K562 (cell line): ENCODE results near the gene SLC7A4. TPM values are rescaled to one million over a fixed set of nuclear protein-coding genes. Genes with fewer than 3 reads are reported as not detected.

Experiments used
- KDM5B ChIP-seq: fragments of 200-600 bp; sonication (generic); IDR thresholded peaks from 2 replicates; pipeline ENCODE4 v1.6.1; 2012; ENCODE audit warnings: low read depth, mild to moderate bottlenecking, moderate library complexity, low read length, control low read depth, inconsistent platforms; ENCODE audit not compliant: insufficient replicate concordance
- NEUROD1 ChIP-seq: fragments of 150-350 bp; IDR thresholded peaks from 2 replicates; pipeline ENCODE4 v1.6.1; 2014; ENCODE audit warnings: borderline replicate concordance, low read length, low read depth; ENCODE audit not compliant: partially characterized antibody
- ZNF174 ChIP-seq: fragments of 250-450 bp; sonication (Bioruptor Pico); IDR thresholded peaks from 2 replicates; pipeline ENCODE4 v1.4.0; 2020; ENCODE audit warnings: mild to moderate bottlenecking
- polyA plus RNA-seq, 8 experiments: library from polyadenylated mRNA; depleted of rRNA in 4 of 8; stranded (reverse) in 5 of 8; unstranded in 3 of 8; fragments of >200 nt; fragmentation: Nextera tagmentation in 2 of 8; fragmentation: Illumina TruSeq in 1 of 8; extraction: Ambion mirVana in 2 of 8; extraction: Trizol in 1 of 8; gene quantifications; 2 replicates each; pipeline versions ENCODE4 v1.2.1 to v1.2.3, GENCODE V29; 2011 to 2014; ENCODE audit warnings: inconsistent platforms in 1 of 8, missing spikeins in 1 of 8
- total RNA-seq, 7 experiments: library from RNA; depleted of rRNA in 6 of 7; stranded (reverse); fragments of >200 nt in 6 of 7; fragmentation: Illumina TruSeq in 2 of 7; extraction: Trizol in 2 of 7; gene quantifications; 2 replicates each; pipeline versions ENCODE4 v1.2.1 to v1.2.3, GENCODE V29; 2011 to 2021; ENCODE audit warnings: low replicate concordance in 1 of 7
- TF ChIP-seq, protein P1 (sequence below): fragments of 450-650 bp; formaldehyde crosslinking; IDR thresholded peaks from 2 replicates; pipeline ENCODE4 v1.4.0; 2020; ENCODE audit warnings: mild to moderate bottlenecking, moderate library complexity
- TF ChIP-seq, protein P2 (sequence below), 2 experiments: fragments of 450-650 bp; formaldehyde crosslinking in 1 of 2; IDR thresholded peaks; 2 replicates each; pipeline versions ENCODE4 v1.4.0 to v1.6.1; 2014 to 2020; ENCODE audit warnings: mild to moderate bottlenecking in 2 of 2, borderline replicate concordance in 1 of 2, low read depth in 1 of 2
- TF ChIP-seq, protein P3 (sequence below): sonication (generic); formaldehyde crosslinking; IDR thresholded peaks from 2 replicates; pipeline ENCODE4 v1.8.1; 2023; ENCODE audit warnings: mild to moderate bottlenecking, missing genetic modification reagents
- TF ChIP-seq, protein P4 (sequence below), 2 experiments: IDR thresholded peaks; 2 replicates each; pipeline ENCODE4 v1.6.1; 2012; ENCODE audit warnings: improper control_type of control experiment in 2 of 2, low read depth in 2 of 2, low read length in 2 of 2, borderline replicate concordance in 1 of 2

The SLC7A4 gene
- total and polyA plus RNA-seq, 9 of the 15 experiments (the other 6 are each of a cell fraction or from before 2014, with no cell fraction given), result not detected

DNA sequence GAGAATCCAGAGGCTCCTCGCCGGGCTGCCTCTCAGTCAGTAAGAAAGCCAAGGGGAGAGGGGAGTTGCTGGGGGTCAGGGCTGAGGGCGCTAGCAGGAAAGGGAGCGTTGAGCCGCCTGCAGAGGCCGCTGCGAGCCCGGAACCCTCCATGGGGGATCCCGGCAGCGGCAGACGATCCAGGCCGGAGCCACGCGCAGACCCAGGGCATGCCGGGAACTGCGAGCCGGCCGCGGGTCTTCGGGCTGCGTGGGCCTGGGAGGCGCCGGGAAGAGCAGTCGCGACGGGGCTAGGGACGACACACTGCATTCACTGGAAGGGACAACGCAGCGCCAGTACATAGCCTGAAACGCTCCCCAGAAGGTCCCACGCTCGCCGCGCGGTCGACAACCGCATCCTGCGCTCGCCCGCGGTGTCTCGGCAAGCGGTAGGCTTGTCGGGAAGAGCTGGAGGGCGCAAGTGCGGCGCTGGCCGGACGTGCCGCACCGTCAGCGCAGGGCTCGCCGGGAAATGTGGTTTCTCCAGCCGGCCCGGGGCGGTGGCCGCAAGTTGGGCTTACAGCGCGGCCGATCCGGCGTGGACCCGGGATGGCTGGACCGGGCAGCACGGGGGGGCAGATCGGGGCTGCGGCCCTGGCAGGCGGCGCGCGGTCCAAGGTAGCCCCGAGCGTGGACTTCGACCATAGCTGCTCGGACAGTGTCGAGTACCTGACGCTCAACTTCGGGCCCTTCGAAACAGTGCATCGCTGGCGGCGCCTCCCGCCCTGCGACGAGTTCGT lies 50.4 kb downstream of the SLC7A4 start, which contains the start of gene LZTR1 (continued):
- TF ChIP-seq, protein P1, sequence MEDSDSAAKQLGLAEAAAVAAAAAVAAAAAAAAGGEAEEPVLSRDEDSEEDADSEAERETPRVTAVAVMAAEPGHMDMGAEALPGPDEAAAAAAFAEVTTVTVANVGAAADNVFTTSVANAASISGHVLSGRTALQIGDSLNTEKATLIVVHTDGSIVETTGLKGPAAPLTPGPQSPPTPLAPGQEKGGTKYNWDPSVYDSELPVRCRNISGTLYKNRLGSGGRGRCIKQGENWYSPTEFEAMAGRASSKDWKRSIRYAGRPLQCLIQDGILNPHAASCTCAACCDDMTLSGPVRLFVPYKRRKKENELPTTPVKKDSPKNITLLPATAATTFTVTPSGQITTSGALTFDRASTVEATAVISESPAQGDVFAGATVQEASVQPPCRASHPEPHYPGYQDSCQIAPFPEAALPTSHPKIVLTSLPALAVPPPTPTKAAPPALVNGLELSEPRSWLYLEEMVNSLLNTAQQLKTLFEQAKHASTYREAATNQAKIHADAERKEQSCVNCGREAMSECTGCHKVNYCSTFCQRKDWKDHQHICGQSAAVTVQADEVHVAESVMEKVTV (CRISPR knock-in tag), result peak; percentile 91
- TF ChIP-seq NEUROD1, result peak; percentile 90
- peak; percentile 100 for TF ChIP-seq KDM5B
- TF ChIP-seq, protein P2, sequence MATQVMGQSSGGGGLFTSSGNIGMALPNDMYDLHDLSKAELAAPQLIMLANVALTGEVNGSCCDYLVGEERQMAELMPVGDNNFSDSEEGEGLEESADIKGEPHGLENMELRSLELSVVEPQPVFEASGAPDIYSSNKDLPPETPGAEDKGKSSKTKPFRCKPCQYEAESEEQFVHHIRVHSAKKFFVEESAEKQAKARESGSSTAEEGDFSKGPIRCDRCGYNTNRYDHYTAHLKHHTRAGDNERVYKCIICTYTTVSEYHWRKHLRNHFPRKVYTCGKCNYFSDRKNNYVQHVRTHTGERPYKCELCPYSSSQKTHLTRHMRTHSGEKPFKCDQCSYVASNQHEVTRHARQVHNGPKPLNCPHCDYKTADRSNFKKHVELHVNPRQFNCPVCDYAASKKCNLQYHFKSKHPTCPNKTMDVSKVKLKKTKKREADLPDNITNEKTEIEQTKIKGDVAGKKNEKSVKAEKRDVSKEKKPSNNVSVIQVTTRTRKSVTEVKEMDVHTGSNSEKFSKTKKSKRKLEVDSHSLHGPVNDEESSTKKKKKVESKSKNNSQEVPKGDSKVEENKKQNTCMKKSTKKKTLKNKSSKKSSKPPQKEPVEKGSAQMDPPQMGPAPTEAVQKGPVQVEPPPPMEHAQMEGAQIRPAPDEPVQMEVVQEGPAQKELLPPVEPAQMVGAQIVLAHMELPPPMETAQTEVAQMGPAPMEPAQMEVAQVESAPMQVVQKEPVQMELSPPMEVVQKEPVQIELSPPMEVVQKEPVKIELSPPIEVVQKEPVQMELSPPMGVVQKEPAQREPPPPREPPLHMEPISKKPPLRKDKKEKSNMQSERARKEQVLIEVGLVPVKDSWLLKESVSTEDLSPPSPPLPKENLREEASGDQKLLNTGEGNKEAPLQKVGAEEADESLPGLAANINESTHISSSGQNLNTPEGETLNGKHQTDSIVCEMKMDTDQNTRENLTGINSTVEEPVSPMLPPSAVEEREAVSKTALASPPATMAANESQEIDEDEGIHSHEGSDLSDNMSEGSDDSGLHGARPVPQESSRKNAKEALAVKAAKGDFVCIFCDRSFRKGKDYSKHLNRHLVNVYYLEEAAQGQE (IDR thresholded peaks at IDR 0.05; ENCODE audit: borderline replicate concordance), result no peak
- TF ChIP-seq, protein P2 (CRISPR knock-in tag; IDR thresholded peaks at IDR 0.05; ENCODE audit: low read depth), result peak; percentile 95
- TF ChIP-seq, protein P3, sequence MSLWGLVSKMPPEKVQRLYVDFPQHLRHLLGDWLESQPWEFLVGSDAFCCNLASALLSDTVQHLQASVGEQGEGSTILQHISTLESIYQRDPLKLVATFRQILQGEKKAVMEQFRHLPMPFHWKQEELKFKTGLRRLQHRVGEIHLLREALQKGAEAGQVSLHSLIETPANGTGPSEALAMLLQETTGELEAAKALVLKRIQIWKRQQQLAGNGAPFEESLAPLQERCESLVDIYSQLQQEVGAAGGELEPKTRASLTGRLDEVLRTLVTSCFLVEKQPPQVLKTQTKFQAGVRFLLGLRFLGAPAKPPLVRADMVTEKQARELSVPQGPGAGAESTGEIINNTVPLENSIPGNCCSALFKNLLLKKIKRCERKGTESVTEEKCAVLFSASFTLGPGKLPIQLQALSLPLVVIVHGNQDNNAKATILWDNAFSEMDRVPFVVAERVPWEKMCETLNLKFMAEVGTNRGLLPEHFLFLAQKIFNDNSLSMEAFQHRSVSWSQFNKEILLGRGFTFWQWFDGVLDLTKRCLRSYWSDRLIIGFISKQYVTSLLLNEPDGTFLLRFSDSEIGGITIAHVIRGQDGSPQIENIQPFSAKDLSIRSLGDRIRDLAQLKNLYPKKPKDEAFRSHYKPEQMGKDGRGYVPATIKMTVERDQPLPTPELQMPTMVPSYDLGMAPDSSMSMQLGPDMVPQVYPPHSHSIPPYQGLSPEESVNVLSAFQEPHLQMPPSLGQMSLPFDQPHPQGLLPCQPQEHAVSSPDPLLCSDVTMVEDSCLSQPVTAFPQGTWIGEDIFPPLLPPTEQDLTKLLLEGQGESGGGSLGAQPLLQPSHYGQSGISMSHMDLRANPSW (CRISPR knock-in tag), result peak; percentile 100
- TF ChIP-seq ZNF174 (CRISPR knock-in tag), result peak; percentile 65; the same call in 1 of the 2 replicates
- TF ChIP-seq, protein P4, sequence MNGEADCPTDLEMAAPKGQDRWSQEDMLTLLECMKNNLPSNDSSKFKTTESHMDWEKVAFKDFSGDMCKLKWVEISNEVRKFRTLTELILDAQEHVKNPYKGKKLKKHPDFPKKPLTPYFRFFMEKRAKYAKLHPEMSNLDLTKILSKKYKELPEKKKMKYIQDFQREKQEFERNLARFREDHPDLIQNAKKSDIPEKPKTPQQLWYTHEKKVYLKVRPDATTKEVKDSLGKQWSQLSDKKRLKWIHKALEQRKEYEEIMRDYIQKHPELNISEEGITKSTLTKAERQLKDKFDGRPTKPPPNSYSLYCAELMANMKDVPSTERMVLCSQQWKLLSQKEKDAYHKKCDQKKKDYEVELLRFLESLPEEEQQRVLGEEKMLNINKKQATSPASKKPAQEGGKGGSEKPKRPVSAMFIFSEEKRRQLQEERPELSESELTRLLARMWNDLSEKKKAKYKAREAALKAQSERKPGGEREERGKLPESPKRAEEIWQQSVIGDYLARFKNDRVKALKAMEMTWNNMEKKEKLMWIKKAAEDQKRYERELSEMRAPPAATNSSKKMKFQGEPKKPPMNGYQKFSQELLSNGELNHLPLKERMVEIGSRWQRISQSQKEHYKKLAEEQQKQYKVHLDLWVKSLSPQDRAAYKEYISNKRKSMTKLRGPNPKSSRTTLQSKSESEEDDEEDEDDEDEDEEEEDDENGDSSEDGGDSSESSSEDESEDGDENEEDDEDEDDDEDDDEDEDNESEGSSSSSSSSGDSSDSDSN (IDR thresholded peaks at IDR 0.05; ENCODE audit: borderline replicate concordance in 1 of 2, low read depth in 2 of 2, low read length in 2 of 2), result peak; percentile 98 to 99
